GM19025 (cell line): ENCODE results near the gene MRLN.
"Not testable (repeated sequence)": the region's sequence is repeated elsewhere in the genome, so short reads cannot be mapped to it uniquely, and the experiment has no call there.

Experiments used
- ATAC-seq: cut with Tn5 transposase; IDR thresholded peaks from one replicate; pipeline ENCODE4 v1.9.1; 2021; ENCODE audit warnings: mild to moderate bottlenecking, low read depth, moderate library complexity; ENCODE audit not compliant: unreplicated experiment

The MRLN gene

GRCh38 chr10:59753267-59753666 is at the start of gene MRLN:
Gene MRLN, minus strand, starts transcription at chr10:59753455.
- no peak for ATAC-seq

- no peak for ATAC-seq
These were observed 47.9 kb upstream of the MRLN start for GRCh38 chr10:59801171-59801570.

- no peak for ATAC-seq
These were observed 46.2 kb upstream of the MRLN start for GRCh38 chr10:59799421-59799820.

GRCh38 chr10:59793919-59794318 is 40.7 kb upstream of the MRLN start:
- ATAC-seq, result no peak

GRCh38 chr10:59792812-59793211 is 39.6 kb upstream of the MRLN start:
- ATAC-seq, result no peak

GRCh38 chr10:59791601-59792000 is 38.3 kb upstream of the MRLN start:
- ATAC-seq, result no peak

GRCh38 chr10:59790080-59790479 is 36.8 kb upstream of the MRLN start:
- ATAC-seq, result not testable (repeated sequence)

- ATAC-seq, result not testable (repeated sequence)
These were observed 35.7 kb upstream of the MRLN start for GRCh38 chr10:59788914-59789313.

DNA sequence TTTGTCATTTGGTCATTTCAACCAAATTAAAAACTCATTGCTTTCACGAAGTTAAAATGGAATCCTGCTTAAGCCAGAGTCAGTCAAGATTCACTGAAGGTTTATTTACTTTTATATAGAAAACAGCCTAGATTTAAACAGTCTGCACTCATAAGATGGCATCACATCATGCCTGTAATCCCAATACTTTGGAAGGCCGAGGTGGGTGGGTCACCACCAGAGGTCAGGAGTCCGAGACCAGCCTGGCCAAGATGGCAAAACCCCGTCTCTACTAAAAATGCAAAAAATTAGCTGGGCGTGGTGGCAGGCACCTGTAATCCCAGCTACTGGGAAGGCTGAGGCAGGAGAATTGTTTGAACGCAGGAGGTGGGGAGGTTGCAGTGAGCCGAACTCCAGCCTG is 33.8 kb upstream of the MRLN start:
- not testable (repeated sequence) for ATAC-seq

- not testable (repeated sequence) for ATAC-seq
These were observed 32.2 kb upstream of the MRLN start for GRCh38 chr10:59785476-59785875.

- ATAC-seq, result no peak
These were observed 28.3 kb upstream of the MRLN start for GRCh38 chr10:59781511-59781910.

GRCh38 chr10:59779756-59780533 is 26.7 kb upstream of the MRLN start:
- ATAC-seq, result no peak

DNA sequence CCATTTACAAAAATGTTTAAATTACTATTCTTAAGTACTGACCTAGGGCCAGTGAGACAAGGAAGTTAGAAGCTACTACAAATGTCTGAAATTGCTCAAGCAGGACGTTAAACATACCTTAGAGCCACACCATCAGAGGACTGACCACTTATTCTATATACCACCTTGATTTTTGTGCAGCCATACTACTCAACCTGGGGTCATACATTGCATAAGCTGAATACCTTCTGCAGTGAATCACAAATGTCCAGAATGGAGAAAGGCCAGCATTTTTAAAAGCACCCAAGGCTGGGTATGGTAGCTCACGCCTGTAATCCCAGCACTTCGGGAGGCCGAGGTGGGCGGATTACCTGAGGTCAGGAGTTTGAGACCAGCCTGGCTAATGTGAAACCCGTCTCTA is 21.2 kb upstream of the MRLN start:
- ATAC-seq, result no peak

DNA sequence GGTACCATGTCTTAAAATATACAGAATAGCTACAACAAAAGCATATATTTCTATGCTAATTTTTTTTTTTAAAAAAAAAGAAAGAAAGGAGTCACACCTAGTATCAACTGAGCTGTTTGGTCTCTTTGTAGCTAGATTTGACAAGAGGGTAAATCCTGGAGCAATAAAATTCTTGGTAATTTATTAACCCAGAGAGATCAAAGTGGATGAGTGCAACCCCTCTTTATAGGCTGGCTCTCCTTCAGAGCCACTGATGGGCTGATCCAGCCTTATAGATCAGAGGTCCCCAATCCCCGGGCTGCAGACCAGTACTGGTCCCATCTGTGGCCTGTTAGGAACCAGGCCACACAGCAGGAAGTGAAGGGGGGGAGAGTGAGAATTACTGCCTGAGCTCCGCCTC is 19.8 kb upstream of the MRLN start:
- no peak for ATAC-seq

DNA sequence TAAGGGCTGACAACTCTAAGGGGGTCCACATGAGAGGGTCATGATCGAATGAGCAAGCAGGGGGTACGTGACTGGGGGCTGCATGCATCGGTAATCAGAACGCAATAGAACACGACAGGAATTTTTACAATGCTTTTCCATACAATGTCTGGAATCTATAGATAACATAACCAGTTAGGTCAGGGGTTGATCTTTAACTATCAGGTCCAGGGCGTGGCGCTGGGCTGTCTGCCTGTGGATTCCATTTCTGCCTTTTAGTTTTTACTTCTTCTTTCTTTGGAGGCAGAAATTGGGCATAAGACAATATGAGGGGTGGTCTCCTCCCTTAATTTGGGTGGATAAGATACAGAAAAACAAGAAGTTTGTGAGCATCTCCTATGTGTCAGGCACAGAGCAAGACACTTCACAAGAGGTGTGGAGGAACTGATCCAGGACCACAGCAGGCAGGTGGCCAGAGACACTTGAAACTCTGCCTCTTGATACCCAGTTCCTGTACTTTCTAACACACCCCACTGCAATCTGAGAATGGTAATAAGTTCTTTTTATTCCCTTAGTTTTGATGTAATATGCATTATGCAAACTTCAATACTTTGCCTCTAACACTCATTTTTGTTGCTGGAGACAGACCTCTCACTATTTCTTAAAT is 18.0 kb upstream of the MRLN start:
- no peak for ATAC-seq

- no peak for ATAC-seq
These were observed 17.4 kb upstream of the MRLN start for GRCh38 chr10:59770689-59771088.

- ATAC-seq, result no peak
These were observed 9.2 kb upstream of the MRLN start for GRCh38 chr10:59762505-59762904.

- ATAC-seq, result no peak
These were observed 4.7 kb upstream of the MRLN start for GRCh38 chr10:59757966-59758365.

DNA sequence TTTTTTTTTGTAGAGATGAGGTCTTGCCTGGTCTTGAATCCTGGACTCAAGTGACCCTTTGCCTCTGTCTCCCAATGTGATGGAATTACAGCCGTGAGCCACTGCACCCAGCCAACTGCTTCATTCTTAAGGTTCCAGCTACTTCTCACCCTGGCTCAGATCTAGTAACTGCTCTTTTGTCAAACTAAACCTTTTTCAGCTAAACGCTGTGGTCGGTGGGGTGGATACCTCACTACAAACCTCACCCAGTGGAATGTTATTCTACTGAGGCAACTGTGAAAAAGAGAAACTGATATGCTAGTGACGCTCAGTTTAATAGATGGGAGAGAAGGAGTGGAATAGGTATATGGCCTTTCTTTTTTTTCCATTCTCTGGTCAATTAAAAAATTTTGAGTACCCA is 1.7 kb upstream of the MRLN start:
- no peak for ATAC-seq

DNA sequence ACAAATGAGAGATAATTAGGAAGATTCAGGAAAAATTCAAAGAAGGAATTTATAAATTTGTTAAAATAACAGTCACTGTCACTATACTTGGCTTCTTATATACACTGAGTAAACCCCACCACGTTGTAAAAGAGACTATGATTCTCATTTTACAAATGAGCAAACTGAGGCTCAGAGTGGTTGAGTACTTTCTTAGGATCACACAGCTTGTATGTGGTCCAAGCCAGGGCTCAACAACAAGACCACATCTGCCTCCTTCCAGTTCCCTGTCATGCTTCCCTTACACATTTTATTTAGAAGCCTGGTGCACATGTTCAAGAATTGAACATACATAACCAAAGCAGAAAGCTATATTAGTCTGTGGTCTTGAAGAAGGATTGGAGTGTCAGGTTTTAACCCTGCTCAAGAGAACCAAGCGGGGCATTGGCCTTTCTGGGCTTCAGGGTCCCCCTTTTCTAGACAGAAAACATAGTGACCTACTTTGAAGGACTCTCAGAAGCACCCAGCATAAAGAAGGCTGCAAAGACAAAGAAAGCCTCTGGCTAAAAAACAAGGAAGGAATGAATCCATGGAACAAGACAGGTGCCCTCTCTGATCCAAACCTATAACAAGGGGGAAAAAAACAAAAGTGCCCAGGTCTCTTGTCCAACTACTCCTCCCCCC is 846 bp downstream of the MRLN start:
- ATAC-seq, result no peak

GRCh38 chr10:59750155-59750945 is 2.9 kb downstream of the MRLN start:
- ATAC-seq, result no peak
